Frontal cortex (tissue), 4 donors: ENCODE data around the gene NEUROG1. TPM values are rescaled to one million over a fixed set of nuclear protein-coding genes. Genes with fewer than 3 reads are reported as not detected.
"Not testable (repeated sequence)": the region's sequence is repeated elsewhere in the genome, so short reads cannot be mapped to it uniquely, and the experiment has no call there.

ENCODE experiments used
- DNase-seq, 2 donors: peaks; one replicate each; pipeline ENCODE4 v3.0.0; 2012; ENCODE audit warnings: low spot score in 2 of 2
- FAIRE-seq: peaks from 2 replicates; lab custom pipeline; 2012; peaks lifted over from hg19 to GRCh38; lab: Jason Lieb, UNC
- total RNA-seq: library from RNA; depleted of rRNA; stranded (reverse); fragments of >200 nt; gene quantifications from one replicate; pipeline ENCODE4 v1.2.3, GENCODE V29; 2014
- donor health status: control.
- donor health status: control.
- donor health status: control.

Gene NEUROG1
- total RNA-seq, 1 donor from 2014 or later: 0.41 TPM

DNA sequence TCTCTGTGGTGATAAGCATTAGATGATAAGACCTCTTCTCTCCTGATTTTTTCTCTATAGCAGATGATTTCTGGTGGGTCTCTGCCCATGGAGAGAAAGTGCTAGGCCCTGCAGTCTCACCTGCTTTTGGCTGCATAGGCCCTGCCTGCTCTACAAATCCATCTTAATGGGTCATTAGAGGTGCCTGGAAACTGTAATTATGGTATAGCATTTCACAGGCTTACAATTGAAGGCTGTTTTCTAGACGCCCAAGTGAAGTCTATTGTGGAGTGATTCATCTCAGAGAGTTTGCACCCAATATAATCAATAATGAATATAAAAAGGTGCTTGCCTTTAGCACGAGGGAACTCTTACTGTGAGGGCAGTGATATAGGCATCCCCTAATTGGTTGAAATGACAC is 33.8 kb downstream of the NEUROG1 start:
- FAIRE-seq: no peak
- DNase-seq: no peak

DNA sequence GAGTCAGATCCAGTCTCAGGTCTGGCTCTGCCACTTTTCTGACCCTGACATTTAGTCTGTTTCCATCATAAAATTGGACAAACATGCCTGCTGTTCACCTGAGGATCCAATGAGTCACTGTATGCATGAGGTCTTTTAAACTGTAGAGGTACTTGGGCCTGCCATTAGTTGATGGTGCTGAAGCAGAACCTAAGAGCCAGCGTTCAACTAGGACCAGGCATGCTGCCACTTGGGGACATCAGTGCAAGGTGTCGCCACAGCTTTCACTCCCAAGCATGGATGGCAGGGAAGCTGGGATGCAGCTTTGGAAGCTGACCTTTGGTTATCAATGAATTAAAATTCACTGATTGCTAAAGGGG is 37.1 kb downstream of the NEUROG1 start:
- FAIRE-seq (no peak), DNase-seq (no peak)

DNA sequence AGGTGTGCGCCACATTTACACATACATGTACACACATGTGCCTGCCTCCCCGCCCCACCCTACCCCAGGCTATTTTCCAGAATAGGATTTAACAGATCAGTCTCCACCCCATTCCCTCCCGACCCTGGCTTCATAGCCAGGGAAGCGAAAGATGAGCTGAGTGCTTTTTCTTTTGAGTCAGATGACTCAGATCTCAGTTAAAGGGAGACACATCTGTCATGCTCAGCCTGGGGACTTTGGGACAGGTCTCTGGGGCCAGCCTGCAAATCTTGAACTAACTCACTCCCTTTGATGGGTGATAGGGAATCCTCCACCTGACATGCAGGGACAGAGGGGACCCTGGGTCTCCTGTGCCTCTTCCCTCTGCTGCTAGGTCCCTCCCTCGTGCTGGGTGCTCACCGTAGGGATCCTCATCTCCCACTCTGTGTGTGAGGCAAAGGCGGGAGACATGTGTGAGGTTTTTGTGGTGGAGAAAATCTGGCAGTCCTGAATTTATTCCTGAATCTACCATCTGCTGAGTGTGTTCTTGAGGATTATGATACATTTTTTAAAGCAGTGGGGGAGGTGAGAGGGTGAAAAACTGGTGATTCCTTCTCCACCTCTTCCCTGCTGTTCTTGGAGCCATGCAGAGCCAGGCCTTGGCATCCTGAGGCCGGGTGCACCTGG is 37.7 kb downstream of the NEUROG1 start:
- FAIRE-seq: no peak
- no peak for DNase-seq

DNA sequence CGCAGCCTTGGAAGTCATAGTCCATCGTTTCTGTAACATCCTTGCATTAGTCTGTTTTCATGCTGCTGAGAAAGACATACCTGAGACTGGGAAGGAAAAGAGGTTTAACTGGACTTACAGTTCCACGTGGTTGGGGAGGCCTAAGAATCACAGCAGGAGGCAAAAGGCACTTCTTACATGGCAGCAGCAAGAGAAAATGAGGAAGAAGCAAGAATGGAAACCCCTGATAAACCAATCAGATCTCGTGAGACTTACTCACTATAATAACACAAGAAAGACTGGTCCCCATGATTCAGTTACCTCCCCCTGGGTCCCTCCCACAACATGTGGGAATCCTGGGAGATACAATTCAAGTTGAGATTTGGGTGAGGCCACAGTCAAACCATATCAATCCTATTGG is 40.2 kb downstream of the NEUROG1 start:
- not testable (repeated sequence) for DNase-seq, FAIRE-seq

DNA sequence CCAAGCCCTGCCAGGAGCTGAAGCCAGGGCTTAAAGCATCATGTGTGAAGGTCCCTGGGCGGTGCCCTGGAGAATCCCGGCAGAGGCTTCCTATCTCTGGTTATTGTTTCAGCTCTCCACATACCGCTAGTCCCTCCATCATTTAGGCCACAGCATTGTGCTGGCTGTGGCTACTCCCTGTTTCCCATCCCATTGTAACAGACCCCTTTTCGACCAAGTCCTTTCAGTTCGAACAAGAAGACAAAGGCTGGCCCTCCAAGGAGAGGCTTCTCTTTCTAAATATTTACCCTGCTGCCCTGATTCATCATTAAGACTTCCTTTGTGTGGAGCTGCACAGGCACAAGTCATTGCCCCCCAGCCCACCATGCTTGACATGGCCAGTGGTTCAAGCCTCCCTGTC is 41.6 kb downstream of the NEUROG1 start:
- DNase-seq (no peak), FAIRE-seq (no peak)

DNA sequence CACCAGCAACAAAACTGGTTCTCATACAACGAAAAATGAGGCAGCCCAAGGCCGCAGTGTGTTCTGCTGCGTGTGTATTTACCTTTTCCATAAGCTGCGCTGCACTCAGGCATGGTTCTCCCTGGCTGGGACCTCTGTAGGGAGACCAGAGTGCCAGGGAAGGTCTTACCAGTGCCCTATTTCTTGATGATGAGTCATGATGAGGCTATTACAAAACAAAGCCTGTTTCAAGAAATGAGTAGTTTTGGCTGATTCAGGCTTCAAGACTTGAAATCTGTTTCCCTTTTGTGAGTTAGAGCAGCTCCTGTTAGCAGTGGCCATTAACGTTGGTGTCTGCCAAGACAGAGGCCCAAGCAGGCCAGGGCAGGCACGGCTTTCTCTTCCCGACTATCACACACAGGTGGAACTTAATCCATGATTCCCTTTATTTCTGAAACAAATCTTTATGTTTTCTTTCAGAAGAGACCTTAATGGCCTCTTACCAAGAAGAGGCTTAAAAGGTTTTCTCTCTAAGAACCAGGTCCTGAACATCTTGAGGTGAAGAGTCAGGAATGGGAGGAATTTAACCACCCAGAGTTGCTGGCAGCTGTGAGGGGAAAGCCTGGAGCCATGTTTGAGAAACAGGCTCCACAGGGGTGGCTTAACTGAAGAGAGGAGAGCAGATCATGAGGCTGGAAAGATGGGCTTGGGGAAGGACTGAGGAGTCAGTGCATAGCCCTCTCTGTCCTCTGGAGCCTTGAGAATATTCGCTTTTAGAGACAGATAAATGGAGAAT is 42.2 kb downstream of the NEUROG1 start:
- FAIRE-seq (no peak), DNase-seq (no peak)

DNA sequence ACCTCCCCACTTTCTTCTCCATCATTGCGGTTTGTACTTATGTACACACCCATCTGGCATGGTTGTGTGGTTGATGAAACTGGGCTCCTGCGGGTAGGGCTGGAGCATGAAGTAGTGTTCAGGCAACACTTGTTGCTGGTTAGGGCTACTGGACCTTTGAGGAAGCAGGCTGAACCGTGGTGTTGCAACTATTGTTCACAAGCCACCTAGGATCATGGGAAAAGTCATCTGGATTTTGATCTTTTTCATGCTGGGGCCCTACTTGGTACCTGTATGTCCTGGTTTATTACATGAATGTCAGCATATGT is 43.5 kb downstream of the NEUROG1 start:
- no peak for DNase-seq
- FAIRE-seq: no peak

DNA sequence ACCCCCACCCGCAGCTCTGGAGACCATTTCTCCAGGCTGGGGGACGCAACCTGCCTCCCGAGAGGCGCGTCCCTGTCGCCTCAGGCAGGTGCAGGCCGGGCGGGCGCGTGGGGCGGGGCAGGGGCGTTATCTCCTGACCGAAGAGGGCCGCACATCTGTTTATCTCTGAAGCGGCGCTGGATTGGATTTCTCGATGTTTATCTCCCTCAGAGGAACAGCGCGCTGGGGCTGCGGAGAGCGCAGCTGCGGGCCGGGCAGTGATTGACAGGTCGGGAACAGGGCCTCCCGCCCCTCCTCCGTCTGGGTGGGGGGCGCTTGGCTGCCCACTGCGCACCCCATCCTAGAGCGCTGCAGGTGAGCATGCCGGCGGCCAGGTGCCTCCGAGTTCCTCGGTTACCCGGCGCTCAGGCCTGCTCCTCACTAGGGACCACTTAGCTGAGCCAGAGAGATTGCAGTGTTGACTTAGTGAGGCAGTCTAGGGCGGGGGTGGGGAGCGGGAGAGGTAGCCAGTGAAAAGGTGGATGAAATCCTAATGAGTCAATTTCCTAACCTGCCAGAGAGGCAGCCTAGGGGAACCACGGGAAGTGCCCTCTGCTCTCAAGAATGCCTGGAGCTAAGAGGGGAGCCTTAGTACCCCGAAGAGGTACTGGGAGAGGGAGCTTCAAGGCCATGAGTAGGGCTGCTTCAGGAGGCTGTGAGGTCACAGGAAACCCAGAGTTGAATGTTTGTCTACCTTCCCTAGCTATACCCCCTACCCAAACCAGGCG is 44.0 kb downstream of the NEUROG1 start:
- DNase-seq (no peak), FAIRE-seq (no peak)

DNA sequence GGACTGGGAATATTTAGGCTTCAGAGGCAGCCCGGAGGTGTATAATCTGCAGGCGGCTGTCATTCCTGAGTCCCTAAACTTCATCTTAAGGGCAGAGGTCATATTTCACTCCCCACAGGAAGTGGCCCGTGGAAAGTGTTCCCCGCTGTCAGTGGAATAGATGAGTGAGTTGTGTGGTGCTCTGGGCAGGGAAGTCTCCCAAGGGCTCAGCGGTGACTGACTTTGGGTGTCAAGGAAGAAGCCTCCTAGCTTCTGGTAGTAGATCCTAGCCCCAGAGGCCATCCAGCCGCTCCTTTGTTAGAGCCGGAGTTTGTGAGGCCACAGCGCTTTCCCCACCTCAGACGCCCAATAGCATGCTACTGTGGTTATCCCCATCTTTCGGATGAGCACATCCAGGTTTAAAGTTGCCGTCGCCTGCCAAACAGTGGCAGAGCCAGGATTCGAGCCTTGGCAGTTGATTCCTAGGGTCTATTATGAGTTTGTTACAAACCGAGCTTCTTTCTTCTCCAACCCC is 44.7 kb downstream of the NEUROG1 start:
- FAIRE-seq: no peak
- DNase-seq: no peak

DNA sequence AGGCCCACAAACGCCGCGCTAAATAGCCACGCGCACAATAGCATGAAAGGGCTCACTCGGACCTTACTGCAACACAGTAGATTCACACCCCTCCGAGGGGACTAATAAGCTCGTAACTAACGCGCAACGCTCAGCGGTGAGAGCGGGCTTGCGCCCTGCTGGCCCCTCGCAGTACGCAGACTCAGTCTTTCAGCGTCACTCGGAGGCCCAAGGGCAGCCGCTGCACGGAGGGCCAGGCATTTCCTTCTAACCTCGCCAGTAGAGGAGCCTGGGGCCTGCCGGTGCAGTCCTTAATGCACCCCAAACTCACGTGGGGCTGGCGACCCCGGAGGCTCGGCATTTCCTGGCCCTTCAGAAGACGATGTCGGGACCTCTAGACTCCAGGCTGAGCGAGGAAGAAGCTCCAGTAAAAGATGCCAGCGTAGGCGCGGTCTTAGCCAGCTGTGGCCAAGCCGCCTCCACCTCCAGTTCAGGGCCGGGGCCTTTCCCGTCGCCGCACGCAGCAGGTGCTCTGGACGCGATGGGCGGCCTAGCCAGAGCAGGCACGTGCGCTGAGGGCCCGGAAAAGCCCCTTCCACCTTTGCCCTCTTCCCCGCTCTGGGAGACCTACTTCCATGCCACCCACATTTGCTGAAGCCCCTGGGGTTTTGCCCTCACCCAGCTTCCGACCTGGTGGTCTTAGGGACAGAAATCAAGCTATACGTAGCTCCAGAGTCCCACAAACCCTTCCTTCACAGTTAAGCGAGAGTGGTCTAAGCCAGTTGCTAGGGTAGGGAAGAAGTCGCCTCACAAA is 45.3 kb downstream of the NEUROG1 start:
- DNase-seq (no peak), FAIRE-seq (no peak)

DNA sequence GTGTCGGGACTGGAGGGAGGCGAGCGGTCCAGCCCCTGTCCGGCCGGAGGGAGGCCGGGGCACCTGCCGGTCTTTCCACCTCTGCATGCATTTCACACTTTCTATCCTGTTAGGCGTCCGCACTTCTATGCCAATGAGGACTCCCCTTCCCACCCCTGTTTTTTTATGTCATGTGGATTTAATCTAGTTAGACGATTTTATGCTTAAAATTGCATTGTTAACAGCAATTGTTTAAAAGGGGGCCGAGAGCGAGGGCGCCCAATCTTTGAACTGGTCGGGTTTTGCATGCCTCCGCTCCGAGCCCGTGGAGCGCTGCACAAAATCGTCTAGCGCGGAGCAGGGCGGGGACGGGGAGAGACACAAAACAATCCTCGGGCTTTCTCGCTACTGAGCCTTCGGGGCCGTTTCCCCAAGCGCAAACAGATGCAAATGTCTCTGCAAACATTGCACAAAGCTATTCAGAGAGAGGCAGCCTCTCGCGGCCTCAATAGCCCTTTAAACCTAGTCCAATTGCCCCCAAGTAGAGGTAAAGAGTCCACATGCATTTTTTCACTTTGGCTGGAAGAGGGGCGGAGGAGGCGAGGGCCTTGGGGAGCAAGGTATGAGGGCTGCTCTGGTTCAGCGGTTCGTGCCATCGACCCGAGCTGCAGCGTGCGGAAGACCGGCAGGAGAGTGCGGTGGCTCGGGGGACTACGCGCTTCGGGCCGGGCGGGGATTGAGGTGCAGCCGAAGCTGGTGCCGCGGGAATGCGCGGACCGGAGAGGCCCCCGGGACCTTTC is 46.1 kb downstream of the NEUROG1 start:
- FAIRE-seq: no peak
- no peak for DNase-seq

DNA sequence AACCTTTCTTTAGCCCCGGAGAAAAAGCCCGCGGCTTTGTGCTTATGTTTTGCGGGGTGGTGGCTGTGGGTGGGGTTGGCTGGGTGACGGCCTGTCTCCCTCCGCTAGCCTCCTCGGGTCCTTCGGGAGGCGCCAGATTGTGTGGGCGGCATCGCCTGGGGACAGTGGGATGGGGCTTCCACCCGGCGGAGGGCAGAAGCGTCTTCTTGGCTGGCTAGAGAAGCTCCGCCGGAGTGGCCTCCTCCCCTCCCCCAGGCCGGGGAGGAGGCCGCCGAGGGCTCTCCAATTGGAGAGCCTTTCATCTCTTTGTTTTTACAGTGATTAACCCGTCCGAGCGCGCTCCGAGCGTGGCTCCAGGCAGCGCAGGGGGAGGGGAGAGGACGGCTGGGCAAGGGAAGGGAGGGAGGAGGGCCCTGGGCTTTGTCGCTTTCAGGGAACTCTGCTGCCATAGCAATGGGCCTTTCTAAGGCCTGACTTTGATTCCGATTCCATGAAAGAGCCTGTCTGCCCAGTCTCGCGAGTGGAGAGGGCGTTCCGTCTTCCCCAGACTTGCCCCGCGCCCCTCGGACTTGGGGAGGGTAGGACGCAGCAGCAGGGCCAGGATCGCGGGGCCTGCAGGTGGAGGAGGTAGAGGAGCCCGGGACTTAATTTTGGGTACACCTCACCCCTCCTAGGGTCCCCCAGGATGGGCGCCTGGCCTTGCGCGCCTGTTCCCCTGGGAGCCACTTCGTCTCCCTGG is 46.9 kb downstream of the NEUROG1 start:
- peak; percentile 57 to 80 for DNase-seq
- no peak for FAIRE-seq

DNA sequence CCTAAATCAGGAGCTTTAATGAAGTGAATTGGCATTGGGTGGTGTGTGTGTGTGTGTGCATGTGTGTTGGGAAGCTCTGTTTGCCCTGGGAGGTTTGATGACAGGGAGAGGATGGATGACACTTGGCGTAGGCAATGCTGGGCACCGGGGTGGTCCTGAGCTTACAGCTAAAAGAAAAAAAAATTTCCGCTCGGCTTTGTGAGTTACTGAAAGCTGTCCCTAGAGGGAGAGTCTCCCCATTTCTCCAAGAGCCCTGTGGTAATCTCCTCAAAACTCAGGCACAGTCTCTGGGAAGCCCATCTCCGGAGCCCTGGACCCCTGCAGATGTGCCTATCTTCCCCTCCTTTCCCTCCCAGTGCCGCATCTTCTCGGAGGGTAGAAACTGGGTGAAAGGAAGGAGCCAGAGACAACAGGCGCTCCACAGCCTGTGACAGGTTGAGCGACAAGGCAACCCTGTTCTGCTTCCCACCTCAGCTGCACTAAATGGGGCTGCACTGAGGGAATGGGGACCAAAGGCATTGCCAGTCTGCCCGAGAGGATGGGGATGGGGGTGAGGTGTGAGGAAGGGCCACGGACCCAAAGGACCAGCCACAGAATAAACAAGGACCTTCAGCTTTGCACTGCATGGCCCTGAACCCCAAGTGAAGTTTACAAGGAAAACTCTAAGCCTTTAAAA is 47.8 kb downstream of the NEUROG1 start:
- FAIRE-seq (no peak), DNase-seq (no peak)

DNA sequence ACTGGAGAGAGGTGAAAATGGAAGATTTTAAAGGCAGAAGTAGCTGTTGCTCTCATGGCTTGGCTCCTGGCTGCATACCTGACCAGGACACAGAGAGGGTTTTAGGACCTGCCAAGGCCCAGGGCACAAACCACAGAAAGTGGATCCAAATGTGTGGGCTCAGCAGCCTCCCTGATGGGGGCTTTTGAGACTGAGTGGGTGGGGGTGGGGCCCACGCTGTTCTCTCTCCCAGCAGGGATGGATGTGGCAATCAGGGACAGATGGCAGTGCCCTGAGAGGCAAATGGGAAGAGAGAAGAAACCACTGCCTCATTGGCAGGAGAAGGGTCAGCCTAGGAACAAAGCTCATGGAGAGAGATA is 48.7 kb downstream of the NEUROG1 start:
- FAIRE-seq: no peak

DNA sequence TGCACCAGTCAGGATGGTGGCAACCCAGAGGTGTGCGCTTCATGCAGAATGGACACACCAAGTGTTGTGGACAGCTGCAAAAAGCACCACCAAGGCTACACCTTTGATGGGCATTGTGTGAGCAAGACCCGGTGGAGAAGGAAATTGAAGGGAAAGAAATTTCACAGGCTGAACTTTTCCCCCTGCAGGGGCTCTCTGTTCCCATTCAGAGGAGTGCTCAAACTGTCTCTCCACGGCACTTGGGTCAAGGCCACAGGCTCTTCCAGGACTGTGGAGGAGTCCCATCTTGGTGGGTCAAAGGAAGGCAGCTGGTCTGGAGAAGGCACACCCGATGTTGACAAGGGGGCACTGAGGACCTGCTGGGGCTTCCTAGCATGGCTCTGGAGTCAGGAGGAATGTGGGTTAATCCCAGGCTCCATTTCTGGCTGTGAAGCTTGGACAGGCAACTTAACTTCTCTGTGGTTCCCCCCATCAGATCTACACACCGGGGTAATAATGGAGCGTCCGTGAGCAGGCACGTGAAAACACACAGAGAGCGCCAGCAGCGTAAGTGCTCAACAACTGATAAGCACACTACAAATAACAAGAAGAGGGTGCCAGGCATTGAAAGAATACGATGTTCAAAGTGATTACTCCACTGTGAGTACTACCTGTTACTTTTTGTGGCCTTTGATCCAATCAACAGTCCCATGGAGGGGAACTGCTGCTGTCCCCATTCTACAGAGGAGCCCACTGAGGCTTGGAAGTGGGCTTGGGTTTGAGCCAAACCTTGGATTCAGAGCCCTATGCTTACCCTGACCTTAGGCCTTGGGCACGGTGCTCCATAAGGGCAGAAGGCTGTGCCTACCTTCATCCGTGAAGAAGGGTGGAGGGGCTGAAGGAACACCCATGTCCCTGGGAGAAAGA is 49.4 kb downstream of the NEUROG1 start:
- DNase-seq: no peak

More for the DNA sequence above, 48.7 kb downstream of the NEUROG1 start:
- no peak for DNase-seq

DNA sequence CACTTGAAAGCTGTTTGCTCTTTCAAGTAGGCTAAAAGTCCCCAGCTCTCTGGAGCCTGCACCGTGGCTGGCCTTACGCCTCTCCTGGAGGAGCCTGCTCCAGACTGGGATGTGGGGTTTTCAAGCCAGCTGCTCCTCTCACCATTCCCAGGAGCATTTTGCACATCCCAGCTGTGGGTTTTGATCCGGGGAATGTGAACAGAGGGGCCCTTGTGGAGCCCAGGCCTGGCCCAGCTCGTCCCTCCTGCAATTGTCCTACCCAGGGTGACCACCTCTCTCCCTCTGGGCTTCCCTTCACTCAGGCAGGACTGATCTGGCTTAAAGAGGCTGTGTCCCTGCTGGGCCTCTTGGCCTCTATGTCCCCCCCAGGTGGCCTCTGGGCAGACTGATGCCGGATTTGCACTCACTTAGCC is 51.1 kb downstream of the NEUROG1 start:
- no peak for FAIRE-seq
- no peak for DNase-seq

More for the DNA sequence above, 49.4 kb downstream of the NEUROG1 start:
- no peak for FAIRE-seq
